Stimulated activated CD8-positive, alpha-beta memory T cell treated with anti-CD3 and anti-CD28 coated beads, Interleukin-15, amount 100 ng/mL, for 1 hour (primary cell): ENCODE measurements around the gene LURAP1L.

Source experiments
- DNase-seq: peaks from one replicate; pipeline ENCODE4 v3.0.0-alpha.2; 2020; ENCODE audit warnings: low read depth

Gene LURAP1L

GRCh38 chr9:12776513-12777055 lies 1.8 kb downstream of the LURAP1L start:
- no peak for DNase-seq

DNA sequence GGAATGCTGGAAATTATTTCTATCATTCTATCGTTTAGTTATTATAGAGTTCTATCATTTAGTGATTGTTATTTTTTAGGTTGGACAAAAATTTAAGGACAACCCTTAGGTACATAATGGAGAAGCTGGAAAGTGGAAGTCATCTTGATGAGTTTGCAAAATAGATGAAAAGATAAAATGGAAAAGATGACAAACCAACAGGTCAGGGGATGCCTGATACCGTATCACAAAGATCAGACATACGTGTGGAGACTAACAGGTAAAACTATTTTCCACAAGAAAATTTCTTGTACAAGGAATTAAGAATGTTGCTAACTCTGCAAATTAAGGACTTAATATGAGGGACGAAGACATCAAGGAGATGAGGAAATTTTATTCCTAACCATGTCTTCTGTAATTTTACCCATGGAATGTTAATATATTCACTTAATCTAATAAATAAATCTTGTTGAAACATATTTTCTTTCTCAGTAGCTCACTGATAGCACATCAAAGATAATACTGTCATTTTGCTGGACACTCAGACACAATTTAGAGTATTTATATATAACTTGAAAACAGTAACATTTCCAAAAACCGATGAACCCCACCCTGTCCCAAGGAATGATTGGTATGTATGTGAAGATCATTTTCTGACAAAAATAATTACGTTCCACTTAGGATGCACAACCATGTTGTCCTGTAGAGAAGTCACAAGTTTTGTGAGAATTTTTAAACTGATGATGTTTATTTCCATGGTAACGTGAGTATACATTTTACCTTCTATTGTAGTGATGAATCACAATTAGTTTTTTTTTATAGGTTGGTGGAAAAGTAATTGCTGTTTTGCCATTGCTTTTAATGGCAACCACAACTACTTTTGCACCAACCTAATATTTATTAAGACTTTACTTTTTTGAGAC lies 2.6 kb downstream of the LURAP1L start:
- DNase-seq: no peak

DNA sequence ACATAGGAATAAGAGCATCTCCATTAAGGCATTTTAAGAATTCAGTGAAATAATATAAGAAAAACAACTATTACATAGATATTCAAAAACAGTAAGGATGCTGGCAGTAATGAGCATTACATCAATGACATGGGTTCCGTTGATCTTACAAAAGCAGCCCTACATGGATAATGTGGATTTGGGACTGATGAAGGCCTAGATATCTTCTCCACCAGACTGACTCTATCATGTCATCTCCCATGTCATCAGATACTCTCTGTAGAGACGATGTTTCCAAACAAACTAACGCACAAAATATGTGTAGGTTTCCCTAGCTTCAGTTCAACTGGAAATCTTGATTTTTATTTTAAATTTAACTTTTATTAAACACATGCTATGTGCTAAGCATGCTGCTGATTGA lies 3.6 kb downstream of the LURAP1L start:
- DNase-seq: no peak

DNA sequence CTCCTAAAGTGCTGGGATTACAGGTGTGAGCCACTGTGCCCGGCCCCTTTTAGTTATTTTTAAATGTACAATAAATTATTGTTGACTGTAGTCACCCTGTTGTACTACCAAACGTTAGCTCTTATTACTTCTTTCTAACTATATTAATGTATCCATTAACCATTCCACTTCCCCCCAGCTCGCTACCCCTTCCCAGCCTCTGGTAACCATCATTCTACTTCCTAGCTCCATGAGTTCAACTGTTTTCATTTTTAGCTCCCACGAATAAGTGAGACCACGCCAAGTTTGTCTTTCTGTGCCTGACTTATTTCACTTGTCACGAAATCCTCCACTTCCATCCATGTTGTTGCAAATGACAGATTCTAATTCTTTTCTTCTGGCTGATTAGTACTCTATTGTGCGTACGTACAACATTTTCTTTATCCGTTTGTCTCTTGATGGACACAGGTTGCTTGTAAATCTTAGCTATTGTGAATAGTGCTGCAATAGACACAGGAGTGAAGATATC lies 6.5 kb downstream of the LURAP1L start:
- DNase-seq: no peak

DNA sequence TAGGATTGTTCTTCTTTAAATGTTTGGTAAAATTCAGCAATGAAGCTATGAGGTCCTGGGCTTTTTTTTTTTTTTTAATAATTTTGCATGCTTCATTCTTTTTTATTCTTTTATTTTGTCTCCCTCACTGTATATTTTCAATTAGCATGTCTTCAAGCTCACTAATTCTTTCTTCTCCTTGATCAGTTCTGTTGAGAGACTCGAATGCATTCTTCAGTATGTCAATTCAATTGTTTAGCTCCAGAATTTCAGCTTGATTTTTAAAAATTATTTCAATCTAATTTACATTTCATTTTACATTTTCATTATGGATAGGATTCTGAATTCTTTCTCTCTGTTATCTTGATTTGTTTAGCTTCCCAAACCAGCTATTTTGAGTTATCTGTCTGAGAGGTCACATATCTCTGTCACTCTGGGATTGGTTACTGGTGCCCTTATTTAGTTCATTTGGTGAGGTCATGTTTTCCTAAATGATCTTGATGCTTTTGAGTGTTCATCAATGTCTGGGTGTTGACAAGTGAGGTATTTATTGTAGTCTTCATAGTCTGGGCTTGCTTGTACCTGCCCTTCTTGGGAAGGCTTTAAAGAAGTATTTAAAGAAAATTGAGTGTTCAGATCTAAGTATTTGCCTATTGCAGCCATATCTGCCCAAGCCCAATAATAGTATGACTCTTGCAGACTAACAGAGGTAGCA lies 9.1 kb downstream of the LURAP1L start:
- DNase-seq: no peak

DNA sequence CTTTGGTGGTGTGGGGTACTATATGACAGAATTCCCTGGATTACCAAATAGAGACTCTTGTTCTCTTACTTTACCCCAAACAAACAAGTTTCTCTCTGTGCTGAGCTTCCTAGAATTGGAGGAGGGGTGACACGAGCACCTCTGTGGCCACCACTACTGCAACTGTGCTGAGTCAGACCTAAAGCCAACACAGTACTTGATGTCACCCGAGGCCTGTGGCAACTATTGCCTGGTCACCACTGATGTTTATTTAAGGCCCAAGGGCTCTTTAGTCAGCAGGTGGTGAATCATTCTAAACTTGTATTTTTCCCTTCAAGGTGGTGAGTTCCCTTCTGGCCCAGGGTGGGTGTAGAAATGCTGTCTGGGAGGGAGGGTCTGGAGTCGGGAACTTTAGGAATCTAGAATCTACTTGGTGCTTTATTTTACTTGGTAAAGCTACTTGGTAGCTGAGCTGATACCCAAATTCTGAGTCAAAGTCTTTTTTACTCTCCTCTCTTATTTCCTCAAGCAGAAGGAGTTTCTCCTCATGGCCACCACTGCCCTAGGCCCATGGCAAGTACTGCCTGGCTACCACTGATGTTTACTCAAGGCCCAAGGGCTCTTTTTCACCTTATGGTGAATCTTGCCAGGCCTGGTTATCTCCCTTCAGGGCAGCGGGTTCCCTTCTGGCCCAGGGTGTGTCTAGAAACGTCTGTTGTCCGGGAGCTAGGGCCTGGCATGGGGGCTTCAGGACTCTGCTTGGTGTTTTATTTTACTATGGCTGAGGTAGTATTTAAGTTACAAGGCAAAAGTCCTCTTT lies 9.8 kb downstream of the LURAP1L start:
- no peak for DNase-seq

- no peak for DNase-seq
These were observed 10.5 kb downstream of the LURAP1L start for GRCh38 chr9:12785260-12785770.

- DNase-seq: no peak
These were observed 11.1 kb downstream of the LURAP1L start for GRCh38 chr9:12785941-12786340.

GRCh38 chr9:12790001-12790400 lies 15.2 kb downstream of the LURAP1L start:
- DNase-seq: no peak

- DNase-seq: no peak
These were observed 16.1 kb downstream of the LURAP1L start for GRCh38 chr9:12790883-12791282.

DNA sequence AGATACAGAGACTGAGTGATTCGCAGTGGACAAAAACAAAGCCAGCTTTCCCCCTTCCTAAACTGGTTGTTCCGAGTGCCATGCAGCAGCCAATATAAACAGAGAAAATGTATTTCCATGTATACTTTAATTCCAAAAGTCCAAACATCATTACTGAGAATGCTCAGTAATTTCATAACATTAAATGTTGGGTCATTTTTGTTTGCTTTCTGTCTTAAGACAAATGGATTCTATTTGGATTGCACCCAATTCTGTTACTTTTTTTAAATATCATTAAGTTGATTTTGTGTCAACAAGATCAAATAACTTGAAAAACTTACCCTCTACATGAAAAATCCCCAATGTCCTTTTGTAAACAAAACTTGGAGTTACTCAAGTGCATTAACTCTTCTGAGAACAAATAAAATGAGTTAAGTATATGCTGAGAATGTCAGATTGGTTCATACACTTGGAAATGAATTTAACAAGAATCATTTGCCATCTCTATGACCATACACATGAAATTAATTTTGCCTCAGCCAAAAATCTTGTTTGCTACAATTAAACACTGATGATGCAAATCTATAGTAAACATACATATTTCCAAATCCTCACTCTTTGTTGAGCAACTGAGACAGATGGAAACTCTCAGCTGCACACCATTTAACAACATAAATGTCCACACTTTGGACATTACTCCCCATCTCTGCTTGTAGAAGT lies 19.4 kb downstream of the LURAP1L start:
- no peak for DNase-seq

GRCh38 chr9:12796601-12797000 lies 21.8 kb downstream of the LURAP1L start:
- no peak for DNase-seq

GRCh38 chr9:12797037-12797436 lies 22.2 kb downstream of the LURAP1L start:
- no peak for DNase-seq

- DNase-seq: no peak
These were observed 23.4 kb downstream of the LURAP1L start for GRCh38 chr9:12798066-12798770.

GRCh38 chr9:12801187-12801586 lies 26.4 kb downstream of the LURAP1L start:
- no peak for DNase-seq

GRCh38 chr9:12801663-12802062 lies 26.8 kb downstream of the LURAP1L start:
- no peak for DNase-seq

DNA sequence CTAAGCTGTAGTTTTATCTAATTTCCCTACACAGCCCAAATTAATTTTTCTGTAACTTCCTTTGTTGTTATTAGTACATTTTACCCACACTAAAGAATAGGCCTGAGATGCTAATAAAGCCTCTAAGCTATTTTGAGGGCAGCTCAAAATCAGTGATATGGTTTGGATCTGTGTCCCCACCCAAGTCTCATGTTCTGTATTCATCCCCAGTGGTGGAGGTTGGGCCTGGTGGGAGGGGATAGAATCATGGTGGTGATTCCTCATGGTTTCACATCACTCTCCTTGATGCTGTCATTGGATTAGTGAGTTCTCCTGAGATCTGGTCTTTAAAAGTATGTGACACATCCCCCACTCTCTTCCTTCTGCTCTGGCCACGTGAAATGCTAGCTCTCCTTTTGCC lies 27.3 kb downstream of the LURAP1L start:
- DNase-seq: no peak

GRCh38 chr9:12808569-12808968 lies 33.7 kb downstream of the LURAP1L start:
- no peak for DNase-seq

DNA sequence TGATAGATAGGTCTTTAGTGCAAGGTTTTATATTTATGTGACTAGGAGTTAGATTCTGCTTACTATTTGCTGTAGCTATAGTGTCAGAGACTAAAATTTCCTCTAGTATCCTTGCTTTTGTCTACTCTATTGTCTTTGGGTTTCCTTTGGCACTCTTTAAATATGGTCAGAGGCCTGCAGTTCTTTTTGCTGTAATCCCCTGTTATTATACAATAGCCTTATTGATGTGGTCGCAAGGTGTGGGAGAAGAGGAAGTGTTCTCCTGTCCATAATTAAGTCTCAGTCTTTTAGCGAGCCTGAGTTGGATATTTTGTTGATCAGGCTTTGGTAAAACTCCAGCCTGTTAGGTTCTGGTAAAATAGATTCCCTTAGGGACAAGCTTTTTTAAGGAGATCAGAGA lies 34.9 kb downstream of the LURAP1L start:
- no peak for DNase-seq

DNA sequence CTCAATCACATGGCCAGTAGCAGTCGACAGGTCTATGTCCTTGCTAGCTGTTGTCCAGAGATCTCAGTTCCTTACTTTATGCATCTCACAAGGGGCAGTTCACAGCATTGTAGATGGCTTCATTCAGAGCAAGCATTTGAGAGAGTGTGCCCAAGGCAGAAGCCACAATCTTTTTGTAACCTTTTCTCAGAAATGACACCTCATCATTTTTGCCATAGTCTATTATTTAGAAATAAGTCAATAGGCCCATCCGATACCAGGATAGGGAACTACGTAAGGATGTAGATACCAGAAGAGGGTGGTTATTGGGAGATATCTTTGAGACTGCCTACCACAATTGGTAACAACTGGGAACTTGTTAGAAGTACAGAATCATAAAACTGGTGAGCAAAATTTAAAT lies 37.1 kb downstream of the LURAP1L start:
- no peak for DNase-seq

DNA sequence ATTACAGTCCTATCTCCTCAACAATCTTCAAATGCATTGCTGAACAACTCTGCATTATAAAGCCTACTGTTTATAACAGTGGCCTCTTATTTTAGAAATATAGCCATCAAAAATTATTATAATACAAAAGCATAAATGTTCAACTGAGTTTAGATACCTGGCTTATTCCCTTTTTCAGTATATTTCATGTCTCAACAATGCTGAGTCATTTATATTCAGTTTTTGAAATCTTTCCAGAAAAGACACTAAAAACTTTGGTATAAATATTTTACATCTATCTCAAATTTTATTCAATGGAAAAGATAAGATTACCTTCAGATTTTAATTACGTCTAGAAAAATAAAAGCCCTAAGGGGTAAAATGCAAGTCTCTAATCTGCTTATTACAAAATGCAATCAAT lies 37.9 kb downstream of the LURAP1L start:
- DNase-seq: no peak
